GM18505 (cell line): Measurements from ENCODE around the gene FEN1.

ENCODE experiments used
- ATAC-seq: cut with Tn5 transposase; IDR thresholded peaks from one replicate; pipeline ENCODE4 v1.9.1; 2021; ENCODE audit not compliant: unreplicated experiment
- POLR2A ChIP-seq: IDR thresholded peaks from 4 replicates; pipeline ENCODE4 v1.6.1; 2011; ENCODE audit warnings: borderline replicate concordance; ENCODE audit not compliant: insufficient read depth, insufficient read length; ENCODE audit errors: extremely low read depth

FEN1 gene

GRCh38 chr11:61774411-61774810 is 18.3 kb upstream of the FEN1 start:
- no peak for ATAC-seq
- no peak for TF ChIP-seq POLR2A

DNA sequence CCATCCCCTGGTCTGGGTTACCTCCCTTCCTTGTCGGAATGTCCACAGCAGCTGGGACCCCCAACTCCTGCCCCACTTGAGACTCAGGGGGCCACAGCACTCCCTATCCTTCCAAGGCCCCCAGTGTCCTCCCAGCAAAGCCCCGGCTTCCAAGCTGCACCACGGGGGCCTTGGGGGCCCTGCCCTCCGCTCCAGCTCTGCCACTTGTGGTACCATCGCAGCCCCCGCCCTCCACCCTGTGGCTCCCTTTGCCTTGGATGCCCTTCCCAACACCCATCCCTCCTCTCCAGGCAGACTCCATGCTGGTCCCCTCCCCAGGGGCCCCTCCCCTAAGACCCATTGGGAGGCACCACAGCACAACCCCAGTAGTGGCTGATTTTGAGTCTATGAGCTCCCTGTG is 17.6 kb upstream of the FEN1 start:
- no peak for ATAC-seq
- TF ChIP-seq POLR2A: no peak

DNA sequence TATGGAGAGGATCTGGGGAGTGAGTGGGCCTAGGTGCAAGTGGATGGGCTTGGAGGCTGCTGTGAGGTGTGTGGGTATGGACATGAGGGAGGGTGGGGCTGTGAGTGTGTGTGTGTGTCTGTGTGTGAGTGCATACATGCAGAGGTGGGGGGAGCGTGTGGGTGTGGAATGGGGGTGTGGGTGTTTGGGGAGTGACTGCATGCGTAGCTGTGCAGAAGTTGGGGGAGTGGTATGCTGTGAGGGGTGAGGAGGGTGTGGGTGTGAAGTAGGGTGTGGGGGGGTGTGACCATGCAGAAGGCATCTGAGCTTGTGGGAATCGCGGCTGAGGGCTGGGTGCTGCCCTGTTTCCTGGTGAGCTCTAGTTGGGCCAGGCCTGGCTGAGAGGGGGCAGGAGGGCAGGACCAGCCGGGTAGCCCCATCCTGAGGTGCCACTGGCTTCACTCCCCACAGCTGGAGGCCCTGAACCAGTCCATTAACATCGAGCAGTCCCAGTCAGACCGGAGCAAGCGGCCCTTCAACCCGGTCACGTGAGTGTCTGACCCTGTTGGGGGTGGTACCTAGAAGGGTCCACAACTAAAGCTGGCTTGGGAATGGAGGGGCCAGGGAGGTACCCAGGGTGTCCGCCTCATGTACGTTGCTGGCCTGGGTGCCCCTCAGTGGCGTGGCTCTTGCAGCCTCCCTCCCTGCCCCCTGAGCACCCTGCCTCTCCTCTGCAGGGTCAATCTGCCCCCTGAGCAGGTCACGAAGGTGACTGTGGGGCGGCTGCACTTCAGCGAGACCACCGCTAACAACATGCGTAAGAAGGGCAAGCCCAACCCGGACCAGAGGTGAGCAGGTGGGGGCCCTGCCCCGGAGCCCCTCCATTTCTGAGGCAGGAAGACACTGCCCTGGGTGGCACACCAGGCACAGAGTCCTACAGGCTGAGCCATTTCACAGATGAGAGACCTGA is 16.8 kb upstream of the FEN1 start:
- ATAC-seq: no peak
- TF ChIP-seq POLR2A: no peak

DNA sequence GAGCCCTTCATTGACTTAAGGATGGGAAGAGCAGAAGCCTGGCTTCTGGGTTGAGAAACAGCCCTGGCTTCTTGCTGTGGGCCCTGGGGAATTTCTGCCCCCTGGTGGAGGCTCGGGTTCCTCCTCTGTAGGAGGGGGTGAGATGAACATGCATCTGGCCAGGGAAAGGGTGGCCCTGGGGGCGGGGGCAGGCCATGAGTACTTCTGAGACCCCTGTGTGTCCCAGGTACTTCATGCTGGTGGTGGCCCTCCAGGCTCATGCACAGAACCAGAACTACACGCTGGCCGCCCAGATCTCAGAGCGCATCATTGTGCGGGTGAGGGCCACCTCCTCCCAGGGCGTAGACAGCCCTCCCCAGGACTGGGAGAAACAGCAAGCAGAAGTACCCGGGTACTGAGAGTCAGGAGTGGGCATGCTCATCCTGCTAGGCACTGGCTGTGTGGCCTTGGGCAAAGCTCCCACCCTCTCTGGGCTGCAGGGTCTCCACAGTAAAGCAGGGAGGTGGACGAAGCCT is 16.1 kb upstream of the FEN1 start:
- ATAC-seq: no peak
- TF ChIP-seq POLR2A: no peak

GRCh38 chr11:61777234-61778090 is 15.2 kb upstream of the FEN1 start:
- no peak for ATAC-seq
- no peak for TF ChIP-seq POLR2A

- ATAC-seq: no peak
- no peak for TF ChIP-seq POLR2A
Measured at GRCh38 chr11:61778357-61778886, 14.3 kb upstream of the FEN1 start.

- no peak for ATAC-seq
- TF ChIP-seq POLR2A: no peak
Measured at GRCh38 chr11:61778920-61779650, 13.6 kb upstream of the FEN1 start.

GRCh38 chr11:61779666-61780525 is 12.8 kb upstream of the FEN1 start:
- ATAC-seq: no peak
- no peak for TF ChIP-seq POLR2A

DNA sequence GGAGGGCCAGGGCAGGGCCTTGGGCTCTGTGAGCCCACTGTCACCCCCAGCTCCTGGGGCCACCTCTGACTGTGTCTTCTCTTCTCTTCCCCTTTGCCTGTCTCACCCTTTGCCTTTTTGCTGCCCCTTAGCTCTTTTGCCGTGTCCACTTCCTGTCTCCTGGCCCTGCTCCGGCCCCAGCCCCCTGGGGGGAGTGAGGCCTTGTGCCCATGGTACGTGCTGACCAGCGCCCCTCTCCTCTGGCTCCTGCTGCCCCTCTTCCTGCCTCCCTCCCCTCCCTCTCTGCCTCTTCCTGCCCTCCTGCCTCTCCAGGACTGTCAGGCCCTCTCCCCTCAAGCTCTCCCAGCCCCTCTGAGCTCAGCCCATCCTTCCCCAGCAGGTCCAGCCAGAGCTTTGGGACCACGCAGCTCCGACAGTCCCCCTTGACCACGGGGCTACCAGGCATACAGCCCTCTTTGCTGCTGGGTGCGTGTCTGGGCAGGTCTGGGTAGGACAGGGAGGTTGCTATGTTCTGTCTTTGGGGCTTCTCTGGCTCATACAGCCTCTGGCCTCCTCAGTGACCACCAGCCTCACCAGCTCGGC is 12.0 kb upstream of the FEN1 start:
- TF ChIP-seq POLR2A: no peak
- ATAC-seq: no peak

DNA sequence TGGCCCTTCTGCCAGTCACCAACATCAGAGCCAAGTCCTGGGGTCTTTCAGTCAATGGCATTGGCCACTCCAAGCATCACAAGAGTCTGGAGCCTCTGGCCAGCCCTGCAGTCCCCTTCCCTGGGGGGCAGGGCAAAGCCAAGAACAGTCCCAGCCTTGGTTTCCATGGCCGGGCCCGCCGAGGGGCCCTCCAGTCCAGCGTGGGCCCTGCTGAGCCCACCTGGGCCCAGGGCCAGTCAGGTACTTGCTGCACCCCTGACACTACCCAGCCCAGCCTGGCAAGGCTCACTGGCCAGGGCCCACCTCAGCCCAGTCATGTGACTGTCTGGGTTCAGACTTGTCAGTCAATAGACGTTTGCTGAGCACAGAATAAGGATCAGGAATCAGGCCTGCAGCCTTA is 11.1 kb upstream of the FEN1 start:
- no peak for TF ChIP-seq POLR2A
- no peak for ATAC-seq

DNA sequence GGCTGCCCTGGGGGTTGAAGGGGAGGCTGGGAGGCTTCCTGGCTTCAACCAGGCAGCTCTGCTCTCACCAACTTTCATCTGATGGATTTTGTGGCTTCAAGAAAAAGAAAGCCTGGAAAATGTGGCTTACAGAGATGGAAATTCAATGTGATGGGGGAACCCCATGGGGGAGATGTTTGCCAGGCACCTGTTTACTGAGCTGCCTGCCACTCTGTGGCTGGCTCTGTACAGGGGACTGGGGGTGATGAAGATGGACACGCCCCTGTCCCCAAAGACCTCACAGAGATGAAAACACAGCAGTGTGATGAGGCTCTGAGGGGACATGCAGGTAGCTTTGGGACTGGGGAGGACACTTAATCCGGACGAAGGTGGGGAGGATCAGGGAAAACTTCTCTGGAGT is 10.4 kb upstream of the FEN1 start:
- ATAC-seq: no peak
- no peak for TF ChIP-seq POLR2A
